ENCODE data around the gene PRDM5. TPM values are rescaled to one million over a fixed set of nuclear protein-coding genes. Genes with fewer than 3 reads are reported as not detected.

Gene PRDM5
- total RNA-seq, 1 experiment from 2014 or later = 8.1 TPM

GRCh38 chr4:120915336-120915735 is 7.2 kb downstream of the PRDM5 start:
- no peak for DNase-seq (ENCODE audit: low spot score)

DNA sequence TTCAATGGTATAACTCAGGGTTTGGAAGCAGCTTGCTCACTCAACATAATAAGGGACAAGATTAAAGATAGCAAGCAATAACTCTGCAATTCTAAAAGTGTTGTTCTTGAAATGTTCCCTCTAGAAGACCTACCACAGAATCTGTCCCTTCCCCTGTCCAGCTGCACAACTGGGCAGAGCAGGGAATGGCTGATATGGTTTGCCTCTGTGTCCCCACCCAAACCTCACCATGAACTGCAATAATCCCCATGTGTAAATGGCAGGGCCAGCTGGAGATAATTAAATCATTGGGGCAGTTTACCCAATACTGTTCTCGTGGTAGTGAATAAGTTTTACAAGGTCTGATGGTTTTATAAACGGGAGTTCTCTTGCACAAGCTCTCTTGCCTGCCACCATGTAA is 19.1 kb downstream of the PRDM5 start:
- DNase-seq (ENCODE audit: low spot score) = no peak

- DNase-seq (ENCODE audit: low spot score) = no peak
Observed at GRCh38 chr4:120902925-120903324, 19.6 kb downstream of the PRDM5 start.

- DNase-seq (ENCODE audit: low spot score) = no peak
Observed at GRCh38 chr4:120901731-120902130, 20.8 kb downstream of the PRDM5 start.

DNA sequence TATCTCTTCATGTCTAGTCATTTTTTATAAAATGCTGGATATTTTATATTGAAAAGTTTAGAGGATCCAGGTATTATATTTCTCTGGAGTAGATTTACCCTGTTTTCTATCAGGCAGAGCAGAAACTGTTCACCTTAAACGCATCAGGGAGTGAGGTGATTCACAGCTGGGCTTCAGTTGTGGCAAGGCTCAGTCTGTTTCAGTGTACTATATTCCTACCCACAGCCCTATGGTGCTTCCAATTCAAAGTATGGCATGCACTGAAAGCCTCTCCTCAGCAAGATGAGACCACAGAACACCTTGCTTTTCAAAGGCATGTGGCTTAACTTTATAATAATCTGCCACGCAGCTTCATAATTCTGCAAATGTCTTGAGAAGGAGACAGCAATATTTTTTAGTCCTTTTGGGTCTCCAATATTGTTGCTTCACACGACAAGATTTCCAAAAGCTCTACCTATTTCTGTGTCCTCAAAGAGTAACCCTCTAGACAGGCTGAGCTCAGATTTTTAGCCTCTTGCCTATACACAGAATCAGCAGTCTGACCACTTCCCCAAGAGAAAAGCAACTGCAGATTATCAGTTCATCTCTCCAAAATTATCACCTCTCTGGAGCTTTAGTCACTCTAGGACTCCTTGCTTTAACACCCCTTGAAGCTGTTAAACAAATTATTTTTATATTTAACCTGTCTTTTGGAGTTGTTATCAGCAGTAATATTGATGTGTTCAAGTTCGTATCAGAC is 24.4 kb downstream of the PRDM5 start:
- no peak for DNase-seq (ENCODE audit: low spot score)

GRCh38 chr4:120895554-120895953 is 27.0 kb downstream of the PRDM5 start:
- DNase-seq (ENCODE audit: low spot score) = no peak

- no peak for DNase-seq (ENCODE audit: low spot score)
Observed at GRCh38 chr4:120893314-120893713, 29.2 kb downstream of the PRDM5 start.

GRCh38 chr4:120886191-120886590 is 36.3 kb downstream of the PRDM5 start:
- no peak for DNase-seq (ENCODE audit: low spot score)

DNA sequence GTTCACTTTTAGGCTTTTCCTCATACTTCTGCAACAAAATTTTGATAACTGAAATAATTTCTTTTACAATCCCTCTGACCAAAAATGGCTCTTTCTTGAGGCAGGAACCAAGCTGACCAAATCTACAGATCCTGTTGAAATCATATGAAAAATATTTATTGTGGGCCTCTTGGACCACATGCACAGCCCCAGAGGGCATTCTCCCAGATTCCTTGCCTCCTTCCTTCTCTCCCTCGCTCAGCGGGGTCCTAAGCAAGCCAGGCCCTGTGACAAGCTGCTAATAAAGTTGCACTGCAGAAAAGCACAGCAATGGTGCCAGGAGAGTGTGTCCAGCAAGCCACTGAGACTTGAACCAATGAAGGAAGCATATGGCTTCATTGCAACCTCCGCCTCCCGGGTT is 40.7 kb downstream of the PRDM5 start:
- no peak for DNase-seq (ENCODE audit: low spot score)

GRCh38 chr4:120881351-120881750 is 41.2 kb downstream of the PRDM5 start:
- no peak for DNase-seq (ENCODE audit: low spot score)

DNA sequence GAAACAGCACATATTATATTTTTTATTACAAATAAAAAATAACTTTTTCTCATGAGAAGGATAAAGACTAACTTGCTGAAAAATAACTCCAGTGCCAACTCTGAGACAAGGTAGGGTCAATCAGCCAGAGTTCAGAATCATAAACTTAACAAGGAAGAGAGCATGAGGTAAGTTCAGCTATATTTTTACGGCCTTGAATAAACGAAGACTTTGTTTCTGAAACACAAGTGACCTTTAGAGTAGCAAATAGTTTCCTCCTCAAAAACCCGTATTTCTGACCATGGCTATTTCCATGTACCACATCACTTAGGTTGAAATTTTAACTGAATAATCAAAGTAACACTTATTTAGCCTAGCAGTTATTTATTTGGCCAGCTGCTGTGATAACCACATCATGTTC is 45.5 kb downstream of the PRDM5 start:
- peak; percentile 5 for DNase-seq (ENCODE audit: low spot score)

GRCh38 chr4:120874792-120875774 is 47.4 kb downstream of the PRDM5 start:
- no peak for DNase-seq (ENCODE audit: low spot score)

DNA sequence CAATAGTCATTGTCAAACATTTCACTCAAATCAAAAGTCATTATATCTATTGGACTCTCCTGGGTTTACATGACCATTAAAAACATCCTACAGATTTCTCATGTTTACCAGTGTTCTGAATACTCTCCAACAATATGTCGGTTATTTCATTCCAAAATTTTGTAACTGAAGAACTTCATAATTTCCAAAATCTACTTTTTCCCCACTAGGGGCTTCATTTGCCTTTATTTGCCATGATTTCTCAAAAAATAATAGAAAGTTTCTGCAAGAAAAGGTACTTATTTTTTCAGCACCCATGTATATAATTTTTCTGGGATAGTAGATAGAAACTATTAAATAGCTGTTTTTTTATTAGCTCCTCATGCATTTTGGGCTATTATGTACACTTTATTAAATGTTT is 49.0 kb downstream of the PRDM5 start:
- no peak for DNase-seq (ENCODE audit: low spot score)

DNA sequence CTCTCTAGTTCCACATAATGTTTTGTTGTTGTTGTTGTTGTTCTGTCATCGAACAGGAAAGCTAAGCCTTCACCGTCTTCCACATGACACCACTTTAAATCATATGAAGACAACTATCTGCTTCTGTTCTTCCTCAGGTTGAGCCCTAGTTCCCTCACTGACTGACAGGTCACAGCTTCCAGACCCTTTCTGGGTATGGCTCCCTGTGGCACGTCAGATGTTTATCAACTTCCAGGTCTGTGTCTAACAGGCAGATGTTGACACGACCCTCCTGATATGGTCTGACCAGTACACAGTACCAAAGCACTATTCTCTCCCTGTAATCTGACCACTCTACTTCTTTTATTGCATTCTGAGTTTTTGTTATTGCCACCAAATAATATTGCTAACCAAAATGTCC is 51.4 kb downstream of the PRDM5 start:
- DNase-seq (ENCODE audit: low spot score) = no peak

DNA sequence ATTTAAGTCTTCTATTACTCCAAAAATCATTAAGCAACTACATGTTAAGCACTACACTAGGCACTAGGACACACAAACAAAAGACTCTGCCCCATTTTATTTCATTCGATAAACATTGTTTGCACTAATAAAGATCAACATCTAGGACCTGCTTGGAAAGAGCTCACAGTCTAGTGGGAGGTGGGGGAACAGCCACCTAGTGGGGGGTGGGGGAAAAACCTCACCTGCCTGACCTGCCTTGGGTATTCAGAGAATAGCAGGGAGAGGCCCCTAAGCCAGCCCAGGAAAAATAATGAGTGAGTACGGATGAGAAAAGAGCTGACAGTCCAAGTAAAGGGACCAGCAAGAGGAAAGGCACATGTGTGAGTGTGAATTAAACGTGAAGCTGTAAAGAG is 52.2 kb downstream of the PRDM5 start:
- DNase-seq (ENCODE audit: low spot score) = peak; percentile 29

DNA sequence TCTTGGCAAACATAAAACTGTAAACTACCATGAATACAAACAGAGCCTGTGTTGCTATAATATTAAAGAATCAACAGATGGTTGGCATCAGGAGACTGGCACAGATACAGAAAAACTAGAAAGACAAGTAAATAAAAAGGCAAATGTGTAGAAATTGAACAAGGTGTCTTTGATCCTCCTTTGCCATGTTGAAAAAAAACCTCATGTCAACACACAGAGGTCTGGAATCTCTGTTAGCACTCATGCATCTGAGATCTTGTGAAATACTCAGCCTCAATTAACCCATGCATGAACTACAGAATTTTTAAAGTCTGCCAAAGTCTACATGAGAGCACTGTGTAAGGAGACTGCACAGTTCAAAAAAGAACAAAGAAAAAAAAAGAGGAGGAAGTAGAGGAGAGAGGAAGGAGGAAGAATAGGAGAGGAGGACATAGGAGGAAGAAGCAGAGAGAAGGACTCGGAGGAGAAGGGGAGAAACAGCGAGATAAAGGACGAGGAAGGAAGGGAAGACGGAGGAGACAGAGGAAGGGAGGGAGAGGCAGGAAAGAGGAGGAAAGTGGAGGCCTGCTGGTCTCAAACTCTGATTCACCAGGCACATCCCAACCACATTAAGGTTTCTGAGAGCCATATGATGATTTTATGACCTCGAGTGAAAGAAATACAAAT is 52.8 kb downstream of the PRDM5 start:
- peak; percentile 5 for DNase-seq (ENCODE audit: low spot score)

DNA sequence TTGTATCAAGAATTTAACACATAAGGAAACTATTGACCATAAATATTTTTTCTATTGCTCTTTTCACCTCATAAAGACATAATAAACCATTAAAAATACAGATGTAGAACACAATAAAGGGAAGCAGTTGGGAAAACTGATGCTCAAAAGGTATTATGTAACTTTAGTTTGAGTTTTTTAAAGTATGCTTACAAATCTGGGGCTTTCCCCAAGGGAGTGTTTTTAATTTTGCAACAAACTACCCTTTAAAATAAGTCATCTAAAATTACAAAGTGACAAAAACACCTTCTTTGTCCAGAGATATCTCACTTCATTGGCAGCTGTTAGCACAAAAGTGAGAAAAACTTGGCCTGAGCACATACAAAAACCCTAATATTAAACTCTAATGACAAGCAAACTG is 55.0 kb downstream of the PRDM5 start:
- DNase-seq (ENCODE audit: low spot score) = no peak

- DNase-seq (ENCODE audit: low spot score) = no peak
Observed at GRCh38 chr4:120865985-120866384, 56.5 kb downstream of the PRDM5 start.

GRCh38 chr4:120864969-120865368 is 57.6 kb downstream of the PRDM5 start:
- DNase-seq (ENCODE audit: low spot score) = no peak

GRCh38 chr4:120862432-120862831 is 60.1 kb downstream of the PRDM5 start:
- DNase-seq (ENCODE audit: low spot score) = no peak

GRCh38 chr4:120861852-120862251 is 60.7 kb downstream of the PRDM5 start:
- DNase-seq (ENCODE audit: low spot score) = no peak

DNA sequence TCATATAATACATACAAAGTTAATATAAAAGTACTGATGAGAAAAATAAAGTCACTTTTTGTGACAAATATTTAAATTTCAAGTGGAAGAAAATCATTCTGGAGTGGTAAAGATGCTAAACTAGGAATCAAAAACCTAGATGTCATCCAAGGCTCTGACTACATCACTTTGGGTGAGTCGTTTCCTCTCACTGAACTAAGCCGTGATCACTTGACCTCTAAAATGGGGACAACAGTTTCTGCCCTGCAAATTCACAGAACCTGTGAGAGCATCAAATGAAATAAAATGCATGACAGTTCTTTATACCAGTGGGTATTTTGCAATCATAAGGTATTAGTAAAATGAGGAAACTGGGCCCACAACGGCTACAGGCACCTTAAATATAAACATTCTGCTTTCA is 63.8 kb downstream of the PRDM5 start:
- DNase-seq (ENCODE audit: low spot score) = no peak

All from HT-29 (cell line).